ENCODE measurements around the gene BORCS8. TPM values are rescaled to one million over a fixed set of nuclear protein-coding genes. Genes with fewer than 3 reads are reported as not detected.

Gene BORCS8
- total and polyA plus RNA-seq, 2 donors = 12.5 to 23.8 TPM

Other genes starting within 250 kb of the BORCS8 start
- gene SUGP2, start 158.6 kb downstream of the BORCS8 start, total RNA-seq = 45.3 TPM
- 129 TPM for gene SUGP2, start 158.6 kb downstream of the BORCS8 start, polyA plus RNA-seq
- 36.6 TPM for gene ARMC6, start 158.5 kb downstream of the BORCS8 start, total RNA-seq
- 32.6 TPM for gene ARMC6, start 158.5 kb downstream of the BORCS8 start, polyA plus RNA-seq
- gene SLC25A42, start 128.2 kb downstream of the BORCS8 start, total RNA-seq = 5.8 TPM
- 10.9 TPM for gene SLC25A42, start 128.2 kb downstream of the BORCS8 start, polyA plus RNA-seq
- 13.6 TPM for gene TMEM161A, start 53.7 kb downstream of the BORCS8 start, total RNA-seq
- 33.0 TPM for gene TMEM161A, start 53.7 kb downstream of the BORCS8 start, polyA plus RNA-seq
- 0.42 TPM for gene MEF2B, start 21.9 kb downstream of the BORCS8 start, total RNA-seq
- 2.1 TPM for gene MEF2B, start 21.9 kb downstream of the BORCS8 start, polyA plus RNA-seq
- gene RFXANK, start 106 bp upstream of the BORCS8 start, total RNA-seq = 144 TPM
- gene RFXANK, start 106 bp upstream of the BORCS8 start, polyA plus RNA-seq = 136 TPM
- 17.7 TPM for gene NR2C2AP, start 11.3 kb upstream of the BORCS8 start, total RNA-seq
- gene NR2C2AP, start 11.3 kb upstream of the BORCS8 start, polyA plus RNA-seq = 20.1 TPM
- gene NCAN, start 19.8 kb upstream of the BORCS8 start, total RNA-seq = 0.14 TPM
- gene NCAN, start 19.8 kb upstream of the BORCS8 start, polyA plus RNA-seq = 0.27 TPM
- 0.09 TPM for gene TM6SF2, start 81.1 kb upstream of the BORCS8 start, total RNA-seq
- gene TM6SF2, start 81.1 kb upstream of the BORCS8 start, polyA plus RNA-seq = 0.07 TPM
- 31.8 TPM for gene SUGP1, start 128.4 kb upstream of the BORCS8 start, total RNA-seq
- gene SUGP1, start 128.4 kb upstream of the BORCS8 start, polyA plus RNA-seq = 62.7 TPM
- 16.9 TPM for gene MAU2, start 128.7 kb upstream of the BORCS8 start, total RNA-seq
- gene MAU2, start 128.7 kb upstream of the BORCS8 start, polyA plus RNA-seq = 29.8 TPM
- 24.9 TPM for gene GATAD2A, start 213.5 kb upstream of the BORCS8 start, total RNA-seq
- gene GATAD2A, start 213.5 kb upstream of the BORCS8 start, polyA plus RNA-seq = 20.9 TPM